H1 (cell line): ENCODE results near the gene CNKSR2.

Experiments used
- CHD2 ChIP-seq: IDR thresholded peaks from 2 replicates; pipeline ENCODE4 v1.6.1; 2012; ENCODE audit warnings: low read length, improper control_type of control experiment
- TAF1 ChIP-seq: IDR thresholded peaks from 2 replicates; pipeline ENCODE4 v1.6.1; 2011; ENCODE audit warnings: mild to moderate bottlenecking, low read depth, low read length

- TF ChIP-seq CHD2 = no peak
- TF ChIP-seq TAF1 = no peak
Measured at GRCh38 chrX:21610168-21610567, 235.9 kb downstream of the CNKSR2 start.
